GM18517 (cell line): ENCODE measurements around the gene STPG3.

Experiments
- ATAC-seq: cut with Tn5 transposase; IDR thresholded peaks from one replicate; pipeline ENCODE4 v1.9.1; 2021; ENCODE audit warnings: mild to moderate bottlenecking, moderate library complexity; ENCODE audit not compliant: unreplicated experiment

Gene STPG3

GRCh38 chr9:137278061-137278701, 27.1 kb downstream of the STPG3 start:
- ATAC-seq, result no peak

GRCh38 chr9:137278721-137279711, 27.9 kb downstream of the STPG3 start:
- ATAC-seq, result no peak

- ATAC-seq, result no peak
Measured at GRCh38 chr9:137279741-137280473, 28.8 kb downstream of the STPG3 start.

- ATAC-seq, result no peak
Measured at GRCh38 chr9:137280474-137281344, 29.6 kb downstream of the STPG3 start.

- ATAC-seq, result no peak
Measured at GRCh38 chr9:137281345-137282116, 30.4 kb downstream of the STPG3 start.

GRCh38 chr9:137286975-137287383, 35.9 kb downstream of the STPG3 start:
- ATAC-seq, result no peak

- ATAC-seq, result no peak
Measured at GRCh38 chr9:137293094-137293481, 42.0 kb downstream of the STPG3 start.

GRCh38 chr9:137293482-137294090, 42.5 kb downstream of the STPG3 start:
- ATAC-seq, result no peak

- no peak for ATAC-seq
Measured at GRCh38 chr9:137294091-137294680, 43.1 kb downstream of the STPG3 start.

- no peak for ATAC-seq
Measured at GRCh38 chr9:137294681-137295237, 43.7 kb downstream of the STPG3 start.

- ATAC-seq, result no peak
Measured at GRCh38 chr9:137295238-137295811, 44.2 kb downstream of the STPG3 start.

GRCh38 chr9:137295849-137296669, 45.0 kb downstream of the STPG3 start:
- ATAC-seq, result no peak

- ATAC-seq, result no peak
Measured at GRCh38 chr9:137296670-137297664, 45.9 kb downstream of the STPG3 start.

- no peak for ATAC-seq
Measured at GRCh38 chr9:137297966-137298365, 46.9 kb downstream of the STPG3 start.

GRCh38 chr9:137298401-137299202, 47.5 kb downstream of the STPG3 start:
- no peak for ATAC-seq
